ENCODE measurements around the gene ZBTB39. TPM values are rescaled to one million over a fixed set of nuclear protein-coding genes. Genes with fewer than 3 reads are reported as not detected.
"Not testable (repeated sequence)": the region's sequence is repeated elsewhere in the genome, so short reads cannot be mapped to it uniquely, and the experiment has no call there.

The ZBTB39 gene
- total and polyA plus RNA-seq, 2 of the 13 experiments (the other 11 are each of a cell fraction or from before 2014, with no cell fraction given): 6.5 to 6.9 TPM

DNA sequence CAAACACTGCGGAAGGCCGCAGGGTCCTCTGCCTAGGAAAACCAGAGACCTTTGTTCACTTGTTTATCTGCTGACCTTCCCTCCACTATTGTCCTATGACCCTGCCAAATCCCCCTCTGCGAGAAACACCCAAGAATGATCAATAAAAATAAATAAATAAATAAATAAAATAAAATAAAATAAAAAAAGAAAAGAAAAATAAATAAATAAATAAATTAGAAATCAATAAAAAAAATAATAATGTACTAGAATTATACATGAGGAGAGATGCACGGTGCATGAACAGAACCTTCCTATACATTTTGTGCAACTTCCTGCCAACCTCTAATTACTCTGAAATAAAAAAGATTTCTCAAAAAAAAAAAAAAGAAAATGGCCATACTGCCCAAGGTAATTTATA, 41.2 kb downstream of the ZBTB39 start:
- BruUV-seq (replicated peaks); H3K79me2 ChIP-seq (ENCODE audit: insufficient read depth, low read length); H3K4me3 ChIP-seq (replicated peaks in 1 of 3; ENCODE audit: insufficient read depth in 1 of 3, low read depth in 2 of 3, low read length in 3 of 3); H3K9ac ChIP-seq (ENCODE audit: insufficient read depth, low read depth, low read length); DNase-seq (ENCODE audit: low spot score); H2AFZ ChIP-seq (ENCODE audit: low read length); H3K4me2 ChIP-seq (ENCODE audit: low read depth, low read length); CTCF ChIA-PET (ENCODE audit: low intra/inter-chr PET ratio, low total read pairs); FAIRE-seq; intact Hi-C loops (cut with micrococcal nuclease; ENCODE audit: unreplicated experiment); ATAC-seq; H4K20me1 ChIP-seq (ENCODE audit: insufficient read depth, low read length); H3K27ac ChIP-seq (ENCODE audit: extremely low read length, insufficient read depth, low read length); in situ Hi-C loops (cut with HindIII; ENCODE audit: extremely low pct_ligation_motif_present, low pct_unique_long_range_greater_than_20kb); H3K9me3 ChIP-seq (ENCODE audit: low read length); H3K4me1 ChIP-seq (ENCODE audit: insufficient read depth, low read length); H3K27me3 ChIP-seq (ENCODE audit: control insufficient read depth in 1 of 2, insufficient read depth in 2 of 2, low read length in 2 of 2); H3K36me3 ChIP-seq (replicated peaks in 1 of 2; ENCODE audit: control insufficient read depth in 1 of 2, insufficient read depth in 2 of 2, low read length in 2 of 2); POLR2A ChIA-PET: not testable (repeated sequence)
- 53% methylated on average over 4 of the region's 4 CpGs for WGBS (ENCODE audit: low lambda C conversion rate)

DNA sequence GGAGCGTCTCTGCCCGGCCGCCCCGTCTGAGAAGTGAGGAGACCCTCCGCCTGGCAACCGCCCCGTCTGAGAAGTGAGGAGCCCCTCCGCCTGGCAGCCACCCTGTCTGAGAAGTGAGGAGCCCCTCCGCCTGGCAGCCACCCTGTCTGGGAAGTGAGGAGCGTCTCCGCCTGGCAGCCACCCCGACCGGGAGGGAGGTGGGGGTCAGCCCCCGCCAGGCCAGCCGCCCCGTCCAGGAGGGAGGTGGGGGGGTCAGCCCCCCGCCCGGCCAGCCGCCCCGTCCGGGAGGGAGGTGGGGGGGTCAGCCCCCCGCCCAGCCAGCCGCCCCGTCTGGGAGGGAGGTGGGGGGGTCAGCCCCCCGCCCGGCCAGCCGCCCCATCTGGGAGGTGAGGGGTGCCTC, 42.8 kb downstream of the ZBTB39 start:
- H3K4me3 ChIP-seq (replicated peaks in 1 of 3; ENCODE audit: insufficient read depth in 1 of 3, low read depth in 2 of 3, low read length in 3 of 3); intact Hi-C loops (cut with micrococcal nuclease; ENCODE audit: unreplicated experiment); H4K20me1 ChIP-seq (ENCODE audit: insufficient read depth, low read length); H2AFZ ChIP-seq (ENCODE audit: low read length); CTCF ChIA-PET (ENCODE audit: low intra/inter-chr PET ratio, low total read pairs); POLR2A ChIA-PET; H3K4me2 ChIP-seq (ENCODE audit: low read depth, low read length); DNase-seq (ENCODE audit: low spot score); H3K27me3 ChIP-seq (ENCODE audit: control insufficient read depth in 1 of 2, insufficient read depth in 2 of 2, low read length in 2 of 2); H3K9ac ChIP-seq (ENCODE audit: insufficient read depth, low read depth, low read length); in situ Hi-C loops (cut with HindIII; ENCODE audit: extremely low pct_ligation_motif_present, low pct_unique_long_range_greater_than_20kb); H3K79me2 ChIP-seq (ENCODE audit: insufficient read depth, low read length); H3K9me3 ChIP-seq (ENCODE audit: low read length); FAIRE-seq; H3K27ac ChIP-seq (ENCODE audit: extremely low read length, insufficient read depth, low read length); BruUV-seq (replicated peaks); ATAC-seq; H3K36me3 ChIP-seq (replicated peaks in 1 of 2; ENCODE audit: control insufficient read depth in 1 of 2, insufficient read depth in 2 of 2, low read length in 2 of 2): not testable (repeated sequence)
- WGBS (ENCODE audit: low lambda C conversion rate): no CpG with 5 or more reads among the region's 27 CpGs
- H3K4me1 ChIP-seq (ENCODE audit: insufficient read depth, low read length): peaks cover 12% of the 10 kb centered on the region; the same call in 1 of the 2 replicates

DNA sequence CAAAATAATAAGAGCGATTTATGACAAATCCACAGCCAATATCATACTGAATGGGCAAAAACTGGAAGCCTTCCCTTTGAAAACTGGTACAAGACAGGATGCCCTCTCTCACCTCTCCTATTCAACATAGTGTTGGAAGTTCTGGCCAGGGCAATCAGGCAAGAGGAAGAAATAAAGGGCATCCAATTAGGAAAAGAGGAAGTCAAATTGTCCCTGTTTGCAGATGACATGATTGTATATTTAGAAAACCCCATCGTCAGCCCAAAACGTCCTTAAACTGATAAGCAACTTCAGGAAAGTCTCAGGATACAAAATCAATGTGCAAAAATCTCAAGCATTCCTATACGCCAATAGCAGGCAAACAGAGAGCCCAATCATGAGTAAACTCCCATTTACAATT, 44.1 kb downstream of the ZBTB39 start:
- FAIRE-seq; ATAC-seq; H3K27me3 ChIP-seq (ENCODE audit: control insufficient read depth in 1 of 2, insufficient read depth in 2 of 2, low read length in 2 of 2); DNase-seq (ENCODE audit: low spot score); H3K79me2 ChIP-seq (ENCODE audit: insufficient read depth, low read length); CTCF ChIA-PET (ENCODE audit: low intra/inter-chr PET ratio, low total read pairs); BruUV-seq (replicated peaks); H3K27ac ChIP-seq (ENCODE audit: extremely low read length, insufficient read depth, low read length); in situ Hi-C loops (cut with HindIII; ENCODE audit: extremely low pct_ligation_motif_present, low pct_unique_long_range_greater_than_20kb); H3K4me2 ChIP-seq (ENCODE audit: low read depth, low read length); intact Hi-C loops (cut with micrococcal nuclease; ENCODE audit: unreplicated experiment); H3K36me3 ChIP-seq (replicated peaks in 1 of 2; ENCODE audit: control insufficient read depth in 1 of 2, insufficient read depth in 2 of 2, low read length in 2 of 2); H4K20me1 ChIP-seq (ENCODE audit: insufficient read depth, low read length); H3K9me3 ChIP-seq (ENCODE audit: low read length); H3K4me3 ChIP-seq (replicated peaks in 1 of 3; ENCODE audit: insufficient read depth in 1 of 3, low read depth in 2 of 3, low read length in 3 of 3); H3K9ac ChIP-seq (ENCODE audit: insufficient read depth, low read depth, low read length); POLR2A ChIA-PET; H2AFZ ChIP-seq (ENCODE audit: low read length): not testable (repeated sequence)
- 22% methylated on average over 4 of the region's 4 CpGs for WGBS (ENCODE audit: low lambda C conversion rate)
- H3K4me1 ChIP-seq (ENCODE audit: insufficient read depth, low read length): peaks cover 25% of the 10 kb centered on the region
